SK-N-SH (cell line): Measurements from ENCODE around the gene CLMN. TPM values are rescaled to one million over a fixed set of nuclear protein-coding genes. Genes with fewer than 3 reads are reported as not detected.

Source experiments
- CTCF ChIA-PET: fragments of 300-600, 350-600 bp; formaldehyde crosslinking; extraction: SDS; loops from one replicate; lab custom pipeline; 2021; lab: Yijun Ruan, JAX
- POLR2A ChIA-PET: fragments of 350-600 bp; sonication (Branson Sonifier 250); formaldehyde crosslinking; extraction: SDS; loops from one replicate; lab custom pipeline; 2020; ENCODE audit warnings: antibody characterized with exemption, inconsistent platforms; lab: Yijun Ruan, JAX
- DNase-seq: peaks from one replicate; pipeline ENCODE4 v3.0.0; 2012
- H2AFZ ChIP-seq: fragments of 200-600 bp; sonication (generic); 2 replicates; pipeline ENCODE4 v1.8.1; 2016; ENCODE audit warnings: antibody characterized with exemption, mild to moderate bottlenecking, low read depth
- H3F3A ChIP-seq: fragments of 200-600 bp; sonication (generic); replicated peaks from 2 replicates; pipeline ENCODE3; 2016; ENCODE audit warnings: antibody characterized with exemption, mild to moderate bottlenecking; ENCODE audit not compliant: insufficient read depth
- H3K27ac ChIP-seq, 2 experiments: fragments of 200-500 bp in 1 of 2; fragments of 200-600 bp in 1 of 2; sonication (Bioruptor generic) in 1 of 2; sonication (generic), shearing (Covaris generic) in 1 of 2; 2 replicates each; pipeline versions ENCODE4 v1.5.1 to v1.6.1; 2014 to 2016; ENCODE audit warnings: low read depth in 2 of 2, inconsistent platforms in 1 of 2, low read length in 1 of 2, mild to moderate bottlenecking in 1 of 2, mixed read lengths in 1 of 2
- H3K27me3 ChIP-seq: fragments of 200-600 bp; sonication (generic), shearing (Covaris generic); 2 replicates; pipeline ENCODE4 v1.6.1; 2016; ENCODE audit warnings: mixed run types; ENCODE audit not compliant: insufficient read depth
- H3K36me3 ChIP-seq, 2 experiments: fragments of 200-500 bp in 1 of 2; fragments of 200-600 bp in 1 of 2; sonication (Bioruptor generic) in 1 of 2; sonication (generic) in 1 of 2; replicated peaks in 1 of 2; 2 replicates each; pipeline versions ENCODE3 to v1.5.1; 2014 to 2016; ENCODE audit warnings: low read length in 1 of 2, mild to moderate bottlenecking in 1 of 2; ENCODE audit not compliant: insufficient read depth in 2 of 2, control insufficient read depth in 1 of 2
- H3K4me1 ChIP-seq, 2 experiments: fragments of 200-500 bp in 1 of 2; fragments of 200-600 bp in 1 of 2; sonication (Bioruptor generic) in 1 of 2; sonication (generic), shearing (Covaris generic) in 1 of 2; 2 replicates each; pipeline versions ENCODE4 v1.5.1 to v1.6.1; 2014 to 2016; ENCODE audit warnings: low read depth in 1 of 2, low read length in 1 of 2, mixed run types in 1 of 2; ENCODE audit not compliant: insufficient read depth in 2 of 2, control insufficient read depth in 1 of 2
- H3K4me2 ChIP-seq: fragments of 200-600 bp; sonication (generic), shearing (Covaris generic); 2 replicates; pipeline ENCODE4 v1.6.1; 2017; ENCODE audit warnings: mixed run types
- H3K4me3 ChIP-seq, 2 experiments: fragments of 200-500 bp in 1 of 2; fragments of 200-600 bp in 1 of 2; sonication (Bioruptor generic) in 1 of 2; sonication (generic), shearing (Covaris generic) in 1 of 2; 2 replicates each; pipeline versions ENCODE4 v1.5.1 to v1.8.1; 2014 to 2016; ENCODE audit warnings: low read depth in 2 of 2, inconsistent platforms in 1 of 2, low read length in 1 of 2, mild to moderate bottlenecking in 1 of 2, mixed read lengths in 1 of 2, moderate library complexity in 1 of 2
- H3K79me2 ChIP-seq: fragments of 200-600 bp; sonication (generic); 2 replicates; pipeline ENCODE4 v1.8.1; 2017; ENCODE audit warnings: mild to moderate bottlenecking; ENCODE audit not compliant: insufficient read depth
- H3K9ac ChIP-seq: fragments of 200-600 bp; sonication (generic); 2 replicates; pipeline ENCODE4 v1.6.1; 2017; ENCODE audit warnings: mixed run types
- H3K9me2 ChIP-seq: fragments of 200-600 bp; sonication (generic); 2 replicates; pipeline ENCODE4 v1.6.1; 2017; ENCODE audit warnings: mixed run types
- H3K9me3 ChIP-seq: fragments of 200-600 bp; sonication (generic); 2 replicates; pipeline ENCODE4 v1.6.1; 2017; ENCODE audit warnings: mixed run types, mild to moderate bottlenecking, moderate library complexity
- H4K20me1 ChIP-seq: fragments of 200-600 bp; sonication (generic); 2 replicates; pipeline ENCODE4 v1.6.1; 2017; ENCODE audit warnings: mild to moderate bottlenecking, mixed run types; ENCODE audit not compliant: insufficient read depth
- EP300 ChIP-seq, 2 experiments: IDR thresholded peaks; 2 replicates each; pipeline versions ENCODE4 v1.4.0 to v1.6.1; 2012; ENCODE audit warnings: borderline replicate concordance in 1 of 2, low read depth in 1 of 2, low read length in 1 of 2
- FOSL2 ChIP-seq: IDR thresholded peaks from 2 replicates; pipeline ENCODE4 v1.4.0; 2012; ENCODE audit warnings: low read depth, mild to moderate bottlenecking, moderate library complexity, borderline replicate concordance
- FOXM1 ChIP-seq: IDR thresholded peaks from 2 replicates; pipeline ENCODE4 v1.4.0; 2012; ENCODE audit warnings: low read depth, mild to moderate bottlenecking
- JUND ChIP-seq: IDR thresholded peaks from 2 replicates; pipeline ENCODE4 v1.4.0; 2012
- NFIC ChIP-seq: IDR thresholded peaks from 2 replicates; pipeline ENCODE4 v1.4.0; 2012; ENCODE audit warnings: borderline replicate concordance
- SIN3A ChIP-seq: IDR thresholded peaks from 2 replicates; pipeline ENCODE4 v1.6.1; 2012; ENCODE audit warnings: low read depth, mild to moderate bottlenecking, low read length, moderate library complexity, borderline replicate concordance
- TCF12 ChIP-seq: IDR thresholded peaks from 2 replicates; pipeline ENCODE4 v1.4.0; 2012
- TEAD4 ChIP-seq: IDR thresholded peaks from 2 replicates; pipeline ENCODE4 v1.4.0; 2012; ENCODE audit warnings: mild to moderate bottlenecking, borderline replicate concordance; ENCODE audit not compliant: insufficient read depth
- WGBS: methylation state at CpG from one replicate; pipeline ENCODE4 v1.1.6; 2017; ENCODE audit warnings: low lambda C conversion rate; 5-methylcytosine and 5-hydroxymethylcytosine counted together
- polyA plus RNA-seq, 3 experiments: library from polyadenylated mRNA; depleted of rRNA; stranded (reverse); fragments of >200 nt; gene quantifications; 2 replicates each; pipeline ENCODE4 v1.2.3, GENCODE V29; 2012
- TF ChIP-seq, protein P1 (sequence below): fragments of 200-600 bp; sonication (generic); IDR thresholded peaks from 2 replicates; pipeline ENCODE4 v1.6.1; 2017; ENCODE audit warnings: antibody characterized with exemption, mild to moderate bottlenecking, moderate library complexity
- TF ChIP-seq, protein P2 (sequence below): IDR thresholded peaks from 2 replicates; pipeline ENCODE4; 2012
- TF ChIP-seq, protein P3 (sequence below): IDR thresholded peaks from 2 replicates; pipeline ENCODE4 v1.4.0; 2012; ENCODE audit warnings: low read depth

CLMN gene
- polyA plus RNA-seq, 1 of the 3 experiments (the other 2 are of a cell fraction), result 1.4 TPM

DNA sequence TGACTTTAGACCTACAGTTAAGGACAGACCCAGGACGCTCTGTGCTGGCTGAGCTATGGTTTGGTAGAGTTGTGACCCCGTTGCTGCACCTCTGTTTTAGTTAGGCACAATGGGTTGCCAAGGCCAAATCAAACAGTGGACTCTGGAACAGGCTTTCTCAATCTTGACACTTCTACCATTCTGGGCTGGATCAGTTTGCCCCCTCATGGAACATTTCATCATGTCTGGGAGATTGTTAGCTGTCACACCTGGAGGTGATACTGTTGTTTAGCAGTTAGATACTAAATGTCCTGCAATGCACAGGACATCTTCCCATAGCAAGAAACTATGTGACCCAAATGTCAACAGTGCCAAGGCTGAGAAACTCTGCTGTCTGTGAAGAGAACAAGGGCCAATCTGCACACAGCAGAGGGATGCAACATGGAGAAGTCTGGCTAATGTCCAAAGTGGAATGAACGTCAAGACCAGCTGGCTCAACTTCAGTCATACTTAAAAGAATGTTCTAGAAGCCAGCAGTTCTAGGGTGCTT, 96.8 kb downstream of the CLMN start:
- H3K4me3 ChIP-seq, result no peak overlapping the region
- H3K4me1 ChIP-seq, result peaks cover 10 to 34% of the 10 kb centered on the region in 2 experiments; a peak in 2 of 4 replicates
- TF ChIP-seq SIN3A (no peak), NFIC (0 out of 2 replicates have a peak, but pooled peaks have one; percentile 16)
- no peaks in the 10 kb centered on the region for H3K9me2 ChIP-seq
- H3K79me2 ChIP-seq, result no peaks in the 10 kb centered on the region
- H2AFZ ChIP-seq, result no peak overlapping the region
- DNase-seq, result no peak
- H3K36me3 ChIP-seq, result no peaks in the 10 kb centered on the region
- H3K9me3 ChIP-seq, result no peaks in the 10 kb centered on the region
- ChIA-PET POLR2A (no interaction called here), CTCF (no interaction called here)
- H3K27me3 ChIP-seq, result no peaks in the 10 kb centered on the region
- H3F3A ChIP-seq, result peaks cover 4% of the 10 kb centered on the region
- no peak overlapping the region for H3K4me2 ChIP-seq
- H3K9ac ChIP-seq, result no peak overlapping the region
- H4K20me1 ChIP-seq, result no peaks in the 10 kb centered on the region
- H3K27ac ChIP-seq, result no peak overlapping the region
- WGBS, result 86% methylated on average over 2 of the region's 3 CpGs

DNA sequence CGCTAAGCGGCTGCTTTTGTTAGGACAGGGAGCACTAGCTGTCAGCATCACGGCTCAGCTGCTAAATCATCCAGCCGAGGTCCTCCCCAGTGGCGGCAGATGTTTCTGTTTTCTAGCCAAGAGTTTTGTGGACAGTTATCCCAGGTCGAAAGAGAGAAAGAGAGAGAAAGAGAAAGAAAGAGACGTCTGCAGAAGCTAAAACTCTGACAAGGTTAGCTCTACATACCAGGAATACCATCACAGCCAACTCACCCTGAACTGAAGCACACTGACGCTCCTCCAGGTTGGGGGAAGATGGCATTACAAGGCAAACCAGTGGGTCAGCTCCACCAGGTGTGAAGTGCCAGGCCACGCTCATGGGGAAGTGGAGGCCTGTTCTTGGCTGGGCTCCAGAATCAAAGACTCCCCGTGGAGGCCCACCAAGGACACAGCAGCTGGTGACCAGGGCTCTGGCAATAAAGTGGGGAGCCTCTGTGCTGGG, 97.5 kb downstream of the CLMN start:
- Histone ChIP-seq H3K9me2 (no peaks in the 10 kb centered on the region), H3F3A (no peaks in the 10 kb centered on the region), H2AFZ (no peak overlapping the region), H3K79me2 (no peaks in the 10 kb centered on the region), H3K9me3 (no peaks in the 10 kb centered on the region), H3K4me3 (0 out of 4 replicates have a peak overlapping the region, but pooled peaks of 1 of the 2 experiments have one; percentile 11), H3K27ac (peak overlapping the region in 1 of 2 experiments; percentile 30; a peak in 1 of 4 replicates), H3K36me3 (no peaks in the 10 kb centered on the region), H3K4me1 (peaks cover 6 to 27% of the 10 kb centered on the region in 2 experiments; a peak in 2 of 4 replicates), H3K27me3 (no peaks in the 10 kb centered on the region), H3K4me2 (peak overlapping the region; percentile 51; the same call in 1 of the 2 replicates), H3K9ac (no peak overlapping the region), H4K20me1 (no peaks in the 10 kb centered on the region)
- POLR2A ChIA-PET, result no interaction called here
- WGBS, result 60% methylated on average over 10 of the region's 10 CpGs
- CTCF ChIA-PET, result no interaction called here
- TF ChIP-seq, protein P1, sequence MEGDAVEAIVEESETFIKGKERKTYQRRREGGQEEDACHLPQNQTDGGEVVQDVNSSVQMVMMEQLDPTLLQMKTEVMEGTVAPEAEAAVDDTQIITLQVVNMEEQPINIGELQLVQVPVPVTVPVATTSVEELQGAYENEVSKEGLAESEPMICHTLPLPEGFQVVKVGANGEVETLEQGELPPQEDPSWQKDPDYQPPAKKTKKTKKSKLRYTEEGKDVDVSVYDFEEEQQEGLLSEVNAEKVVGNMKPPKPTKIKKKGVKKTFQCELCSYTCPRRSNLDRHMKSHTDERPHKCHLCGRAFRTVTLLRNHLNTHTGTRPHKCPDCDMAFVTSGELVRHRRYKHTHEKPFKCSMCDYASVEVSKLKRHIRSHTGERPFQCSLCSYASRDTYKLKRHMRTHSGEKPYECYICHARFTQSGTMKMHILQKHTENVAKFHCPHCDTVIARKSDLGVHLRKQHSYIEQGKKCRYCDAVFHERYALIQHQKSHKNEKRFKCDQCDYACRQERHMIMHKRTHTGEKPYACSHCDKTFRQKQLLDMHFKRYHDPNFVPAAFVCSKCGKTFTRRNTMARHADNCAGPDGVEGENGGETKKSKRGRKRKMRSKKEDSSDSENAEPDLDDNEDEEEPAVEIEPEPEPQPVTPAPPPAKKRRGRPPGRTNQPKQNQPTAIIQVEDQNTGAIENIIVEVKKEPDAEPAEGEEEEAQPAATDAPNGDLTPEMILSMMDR, result no peak
- TF ChIP-seq, protein P2, sequence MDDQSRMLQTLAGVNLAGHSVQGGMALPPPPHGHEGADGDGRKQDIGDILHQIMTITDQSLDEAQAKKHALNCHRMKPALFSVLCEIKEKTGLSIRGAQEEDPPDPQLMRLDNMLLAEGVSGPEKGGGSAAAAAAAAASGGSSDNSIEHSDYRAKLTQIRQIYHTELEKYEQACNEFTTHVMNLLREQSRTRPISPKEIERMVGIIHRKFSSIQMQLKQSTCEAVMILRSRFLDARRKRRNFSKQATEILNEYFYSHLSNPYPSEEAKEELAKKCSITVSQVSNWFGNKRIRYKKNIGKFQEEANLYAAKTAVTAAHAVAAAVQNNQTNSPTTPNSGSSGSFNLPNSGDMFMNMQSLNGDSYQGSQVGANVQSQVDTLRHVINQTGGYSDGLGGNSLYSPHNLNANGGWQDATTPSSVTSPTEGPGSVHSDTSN, result peak; percentile 42
- TF ChIP-seq JUND (peak; percentile 26; the same call in 1 of the 2 replicates), FOSL2 (peak; percentile 33; the same call in 1 of the 2 replicates), FOXM1 (no peak), TEAD4 (peak; percentile 53; the same call in 1 of the 2 replicates), EP300 (IDR thresholded peaks at IDR 0.05; ENCODE audit: borderline replicate concordance in 1 of 2, low read depth in 1 of 2, low read length in 1 of 2) (0 out of 4 replicates have a peak, but pooled peaks of 1 of the 2 experiments have one; percentile 31), TCF12 (peak; percentile 63)
- TF ChIP-seq, protein P3, sequence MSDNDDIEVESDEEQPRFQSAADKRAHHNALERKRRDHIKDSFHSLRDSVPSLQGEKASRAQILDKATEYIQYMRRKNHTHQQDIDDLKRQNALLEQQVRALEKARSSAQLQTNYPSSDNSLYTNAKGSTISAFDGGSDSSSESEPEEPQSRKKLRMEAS, result 0 out of 2 replicates have a peak, but pooled peaks have one; percentile 36
- DNase-seq, result no peak
